H1 (cell line): ENCODE measurements around the gene DRD5. TPM values are rescaled to one million over a fixed set of nuclear protein-coding genes. Genes with fewer than 3 reads are reported as not detected.

Source experiments
- CTCF ChIA-PET: fragments of 300-600 bp; sonication (Branson Sonifier 250); formaldehyde crosslinking; loops from one replicate; lab custom pipeline; 2021; ENCODE audit not compliant: partially characterized antibody; lab: Charles Lee
- POLR2A ChIA-PET: fragments of 300-600 bp; sonication (Branson Sonifier 250); formaldehyde crosslinking; loops from one replicate; lab custom pipeline; 2021; ENCODE audit warnings: inconsistent platforms; ENCODE audit not compliant: partially characterized antibody; lab: Charles Lee
- DNase-seq, 2 experiments: peaks; one replicate each; pipeline versions ENCODE4 v3.0.0 to v3.0.0-alpha.2; 2010 to 2022; ENCODE audit warnings: low spot score in 2 of 2, low read depth in 1 of 2, mixed read lengths in 1 of 2
- FAIRE-seq: peaks from 2 replicates; lab custom pipeline; 2011; peaks lifted over from hg19 to GRCh38; lab: Jason Lieb, UNC
- H2AFZ ChIP-seq: 2 replicates; pipeline ENCODE4 v1.8.1; 2012; ENCODE audit warnings: low read length, inconsistent platforms
- H2AK5ac ChIP-seq: 2 replicates; pipeline ENCODE4 v1.6.1; 2013; ENCODE audit warnings: low read depth, low read length
- H2BK120ac ChIP-seq: replicated peaks from 2 replicates; pipeline ENCODE3; 2013; ENCODE audit warnings: low read depth, low read length, inconsistent platforms
- H2BK12ac ChIP-seq: 2 replicates; pipeline ENCODE4 v1.6.1; 2013; ENCODE audit warnings: low read depth, low read length
- H2BK15ac ChIP-seq: 2 replicates; pipeline ENCODE4 v1.6.1; 2013; ENCODE audit warnings: low read length
- H2BK20ac ChIP-seq: 2 replicates; pipeline ENCODE4 v1.6.1; 2013; ENCODE audit warnings: low read length
- H2BK5ac ChIP-seq: 2 replicates; pipeline ENCODE4 v1.6.1; 2013; ENCODE audit warnings: low read depth, low read length
- H3K14ac ChIP-seq: 2 replicates; pipeline ENCODE4 v1.6.1; 2013; ENCODE audit warnings: inconsistent platforms; ENCODE audit not compliant: insufficient read length
- H3K18ac ChIP-seq: 2 replicates; pipeline ENCODE4 v1.6.1; 2013; ENCODE audit warnings: low read length; ENCODE audit errors: extremely low read depth
- H3K23ac ChIP-seq: 2 replicates; pipeline ENCODE4 v1.6.1; 2013; ENCODE audit warnings: inconsistent platforms; ENCODE audit not compliant: insufficient read length
- H3K23me2 ChIP-seq: 2 replicates; pipeline ENCODE4 v1.6.1; 2013; ENCODE audit warnings: low read depth, low read length
- H3K27ac ChIP-seq: 2 replicates; pipeline ENCODE4 v1.6.1; 2011; ENCODE audit warnings: low read depth, low read length, inconsistent platforms
- H3K27me3 ChIP-seq, 4 experiments: replicated peaks in 1 of 4; 1 replicate in 1 of 4; 2 replicates in 3 of 4; pipeline versions ENCODE4 v1.6.1 to v1.8.1; 2011 to 2013; ENCODE audit warnings: low read length in 3 of 4, mild to moderate bottlenecking in 3 of 4, inconsistent platforms in 2 of 4, mixed read lengths in 2 of 4, moderate library complexity in 1 of 4; ENCODE audit not compliant: control insufficient read depth in 3 of 4, insufficient read depth in 3 of 4; ENCODE audit errors: extremely low read depth in 1 of 4
- H3K36me3 ChIP-seq, 4 experiments: 2 replicates each; pipeline versions ENCODE4 v1.6.1 to v1.8.1; 2011 to 2013; ENCODE audit warnings: mild to moderate bottlenecking in 4 of 4, low read length in 3 of 4, moderate library complexity in 2 of 4, control low read depth in 1 of 4, inconsistent platforms in 1 of 4; ENCODE audit not compliant: insufficient read depth in 4 of 4, control insufficient read depth in 2 of 4
- H3K4ac ChIP-seq: replicated peaks from 2 replicates; pipeline ENCODE3; 2013; ENCODE audit warnings: low read length, low read depth, mixed read lengths, inconsistent platforms; ENCODE audit not compliant: insufficient read length
- H3K4me1 ChIP-seq, 4 experiments: replicated peaks in 1 of 4; 1 replicate in 1 of 4; 2 replicates in 3 of 4; pipeline versions ENCODE4 v1.6.1 to v1.8.1; 2011 to 2013; ENCODE audit warnings: low read length in 3 of 4, inconsistent platforms in 2 of 4, mixed read lengths in 1 of 4; ENCODE audit not compliant: insufficient read depth in 4 of 4, control insufficient read depth in 3 of 4
- H3K4me2 ChIP-seq, 2 experiments: 2 replicates each; pipeline versions ENCODE4 v1.6.1 to v1.8.1; 2011 to 2013; ENCODE audit warnings: low read depth in 2 of 2, low read length in 2 of 2, control low read depth in 1 of 2, inconsistent platforms in 1 of 2, mild to moderate bottlenecking in 1 of 2; ENCODE audit not compliant: insufficient read depth in 1 of 2
- H3K4me3 ChIP-seq, 4 experiments: fragments of 200-600, 300-600 bp in 1 of 4; sonication (generic), shearing (Covaris generic), sonication (Bioruptor Twin) in 1 of 4; 2 replicates each; pipeline versions ENCODE4 v1.5.1 to v1.8.1; 2011 to 2016; ENCODE audit warnings: low read length in 4 of 4, low read depth in 3 of 4, control low read depth in 2 of 4, inconsistent platforms in 2 of 4, mild to moderate bottlenecking in 2 of 4, mixed read lengths in 1 of 4, moderate library complexity in 1 of 4; ENCODE audit not compliant: insufficient read depth in 2 of 4; ENCODE audit errors: extremely low read depth in 1 of 4
- H3K56ac ChIP-seq: replicated peaks from 2 replicates; pipeline ENCODE3; 2013; ENCODE audit warnings: low read depth, mild to moderate bottlenecking, mixed read lengths, low read length, inconsistent platforms; ENCODE audit not compliant: insufficient read length
- H3K79me1 ChIP-seq: 2 replicates; pipeline ENCODE4 v1.6.1; 2013; ENCODE audit warnings: low read depth, low read length, control low read depth
- H3K79me2 ChIP-seq, 2 experiments: 2 replicates each; pipeline versions ENCODE4 v1.6.1 to v1.8.1; 2012 to 2013; ENCODE audit warnings: low read length in 2 of 2, mild to moderate bottlenecking in 2 of 2, inconsistent platforms in 1 of 2; ENCODE audit not compliant: insufficient read depth in 2 of 2, control insufficient read depth in 1 of 2
- H3K9ac ChIP-seq, 4 experiments: replicated peaks in 1 of 4; 1 replicate in 1 of 4; 2 replicates in 3 of 4; pipeline versions ENCODE4 v1.6.1 to v1.8.1; 2011 to 2013; ENCODE audit warnings: low read depth in 3 of 4, low read length in 3 of 4, control low read depth in 2 of 4, mild to moderate bottlenecking in 2 of 4, moderate library complexity in 2 of 4, inconsistent platforms in 1 of 4; ENCODE audit errors: extremely low read depth in 1 of 4
- H3K9me3 ChIP-seq, 2 experiments: 2 replicates each; pipeline versions ENCODE4 v1.6.1 to v1.8.1; 2012 to 2013; ENCODE audit warnings: mild to moderate bottlenecking in 2 of 2, moderate library complexity in 2 of 2, control low read depth in 1 of 2, inconsistent platforms in 1 of 2, low read depth in 1 of 2, low read length in 1 of 2, mixed read lengths in 1 of 2; ENCODE audit not compliant: insufficient read depth in 2 of 2
- H4K20me1 ChIP-seq, 2 experiments: replicated peaks in 1 of 2; 2 replicates each; pipeline versions ENCODE3 to v1.8.1; 2011 to 2013; ENCODE audit warnings: inconsistent platforms in 2 of 2, low read length in 2 of 2, mild to moderate bottlenecking in 1 of 2; ENCODE audit not compliant: insufficient read depth in 2 of 2, control insufficient read depth in 1 of 2
- H4K5ac ChIP-seq: 2 replicates; pipeline ENCODE4 v1.6.1; 2013; ENCODE audit warnings: low read length, low read depth, mixed read lengths, inconsistent platforms; ENCODE audit not compliant: insufficient read length
- H4K8ac ChIP-seq: 2 replicates; pipeline ENCODE4 v1.8.0; 2013; ENCODE audit warnings: mild to moderate bottlenecking, moderate library complexity, low read length, inconsistent platforms; ENCODE audit not compliant: insufficient read depth; ENCODE audit errors: extremely low read depth
- H4K91ac ChIP-seq: replicated peaks from 2 replicates; pipeline ENCODE3; 2013; ENCODE audit warnings: low read length, mixed read lengths, inconsistent platforms; ENCODE audit not compliant: insufficient read length
- BACH1 ChIP-seq: IDR thresholded peaks from 2 replicates; pipeline ENCODE4 v1.6.1; 2012; ENCODE audit warnings: low read length, improper control_type of control experiment
- CHD2 ChIP-seq: IDR thresholded peaks from 2 replicates; pipeline ENCODE4 v1.6.1; 2012; ENCODE audit warnings: low read length, improper control_type of control experiment
- EGR1 ChIP-seq: IDR thresholded peaks from 2 replicates; pipeline ENCODE4 v1.6.1; 2011; ENCODE audit warnings: low read depth, low read length, borderline replicate concordance
- POLR2AphosphoS5 ChIP-seq: IDR thresholded peaks from 2 replicates; pipeline ENCODE4 v1.6.1; 2011; ENCODE audit warnings: low read depth, low read length
- WGBS, 2 experiments: shearing (Covaris generic) in 1 of 2; methylation state at CpG; one replicate each; pipeline versions ENCODE4 v1.1.6 to v1.1.7; 2013 to 2015; ENCODE audit warnings: low lambda C conversion rate in 2 of 2, mixed read lengths in 2 of 2, inconsistent platforms in 1 of 2, low coverage in 1 of 2, missing lambda C conversion rate in 1 of 2; ENCODE audit not compliant: insufficient replicate concordance in 2 of 2, insufficient coverage in 1 of 2, insufficient read length in 1 of 2; ENCODE audit errors: extremely low coverage in 1 of 2, missing lambda C conversion rate in 1 of 2; 5-methylcytosine and 5-hydroxymethylcytosine counted together
- polyA plus RNA-seq, 7 experiments: library from polyadenylated mRNA; depleted of rRNA in 3 of 7; stranded (reverse) in 5 of 7; unstranded in 2 of 7; fragments of >200 nt in 5 of 7; fragments of 200-250 nt in 2 of 7; gene quantifications; 1 replicate in 5 of 7; 2 replicates in 1 of 7; 4 replicates in 1 of 7; pipeline versions ENCODE4 v1.2.1 to v1.2.3, GENCODE V29; 2011 to 2013; ENCODE audit warnings: missing spikeins in 2 of 7, mixed read lengths in 2 of 7
- total RNA-seq: library from RNA; stranded (reverse); fragmentation: NEBNext Ultra II Directional; extraction: Animal tissue kit (Norgen Biotek cat#: 25700); gene quantifications from 2 replicates; pipeline ENCODE4 v1.2.1, GENCODE V29; 2021

The DRD5 gene
- total and polyA plus RNA-seq, 2 of the 8 experiments (the other 6 are each of a cell fraction or from before 2014, with no cell fraction given), result 0.11 to 0.21 TPM

DNA sequence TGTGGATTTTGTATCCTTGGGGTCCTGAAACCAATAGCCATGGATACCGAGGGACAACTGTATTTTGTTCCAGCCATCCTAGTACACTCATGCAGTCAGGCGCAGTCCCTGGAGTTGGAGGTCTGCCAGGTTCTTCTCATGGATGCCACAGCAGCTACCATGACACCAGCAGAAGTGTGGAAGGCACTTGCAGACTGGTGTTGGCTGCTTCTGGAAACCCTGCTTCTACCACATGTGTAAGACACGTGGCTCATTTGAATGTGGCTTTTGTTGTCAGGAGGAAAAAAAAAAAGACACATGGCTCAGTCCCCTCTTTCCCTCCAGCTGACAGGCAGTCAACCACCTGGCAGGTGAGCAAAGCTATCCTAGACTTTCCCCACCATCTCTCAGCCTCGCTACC is 19.4 kb downstream of the DRD5 start:
- Histone ChIP-seq H2AK5ac (no peak overlapping the region), H2AFZ (no peak overlapping the region), H3K4ac (no peak overlapping the region), H4K5ac (no peak overlapping the region), H3K9me3 (no peaks in the 10 kb centered on the region), H2BK5ac (no peak overlapping the region), H2BK120ac (no peak overlapping the region), H2BK20ac (no peak overlapping the region), H3K23me2 (no peaks in the 10 kb centered on the region), H3K23ac (no peak overlapping the region), H3K36me3 (no peaks in the 10 kb centered on the region), H3K9ac (no peak overlapping the region), H3K56ac (no peak overlapping the region), H3K14ac (no peak overlapping the region), H4K8ac (no peak overlapping the region), H2BK12ac (no peak overlapping the region), H3K79me1 (no peaks in the 10 kb centered on the region), H3K4me3 (no peak overlapping the region), H3K4me1 (peaks cover 0 to 3% (median 0%) of the 10 kb centered on the region in 4 experiments; a peak in 2 of 7 replicates), H4K20me1 (no peaks in the 10 kb centered on the region), H2BK15ac (no peak overlapping the region), H3K18ac (no peak overlapping the region), H3K27ac (no peak overlapping the region), H4K91ac (no peak overlapping the region), H3K27me3 (no peaks in the 10 kb centered on the region), H3K79me2 (no peaks in the 10 kb centered on the region), H3K4me2 (no peak overlapping the region)
- DNase-seq (no peak), FAIRE-seq (no peak)
- WGBS, 2 experiments, result 89% methylated on average over 4 of the region's 4 CpGs; no CpG with 5 or more reads in 1 of the 2 experiments
- CTCF ChIA-PET, result interaction anchor here (0.6 to 1.6 kb wide), 5 partner anchors 11 to 218 kb away, joined by 3 to 5 read pairs (median 3); no protein-coding TSS in a partner anchor
- TF ChIP-seq POLR2AphosphoS5, result no peak
- no peak for TF ChIP-seq EGR1
- TF ChIP-seq BACH1, result no peak
- TF ChIP-seq CHD2, result no peak
- POLR2A ChIA-PET, result no interaction called here
